ENCODE data around the gene SLC25A3.
A peak's percentile ranks its signal among the peaks of the same experiment; 100 is the strongest.

The SLC25A3 gene

DNA sequence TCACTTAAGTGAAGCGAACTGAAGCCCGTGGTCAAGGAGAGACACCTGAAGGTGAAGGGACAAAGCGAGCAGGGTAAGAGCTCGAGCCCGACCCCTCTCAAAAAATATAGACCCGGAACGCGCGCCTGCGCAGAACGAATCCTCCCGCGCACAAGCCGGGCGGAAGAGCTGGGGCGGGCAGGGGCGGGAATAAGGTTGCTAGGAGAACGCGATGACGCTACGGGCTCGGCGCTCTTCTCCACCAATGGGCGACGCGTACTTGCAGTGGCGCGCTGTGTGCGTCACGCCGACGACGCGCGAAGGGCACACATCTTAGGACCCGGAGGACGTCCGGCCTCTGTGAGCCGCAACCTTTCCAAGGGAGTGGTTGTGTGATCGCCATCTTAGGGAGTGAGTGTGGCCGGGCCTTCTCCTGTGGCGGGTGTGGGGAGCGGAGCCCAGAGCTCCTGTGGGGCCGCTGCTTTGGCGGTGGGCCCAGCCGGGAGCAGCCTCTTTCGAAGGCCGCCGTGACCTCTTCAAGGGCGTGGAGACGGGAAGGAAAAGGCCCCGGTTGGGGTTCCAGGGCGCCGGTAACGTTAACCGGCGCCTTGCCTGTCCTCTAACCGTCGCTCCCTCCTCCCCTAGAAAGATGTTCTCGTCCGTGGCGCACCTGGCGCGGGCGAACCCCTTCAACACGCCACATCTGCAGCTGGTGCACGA, at the start of gene SLC25A3:
SLC25A3 (plus strand) TSS at position 336 of the 699 bp plus-strand sequence; CDS start at position 629, 293 bp downstream.
- Histone ChIP-seq H3K36me3 (ENCODE audit: insufficient read depth, low read length) (peaks cover 31% of the 10 kb centered on the region), H3K27me3 (ENCODE audit: insufficient read depth, low read length, poor library complexity, severe bottlenecking) (peaks cover 6% of the 10 kb centered on the region), H3K9ac (ENCODE audit: low read depth, low read length, poor library complexity, severe bottlenecking) (peak within 1 kb of the TSS; percentile 99), H3K9me2 (replicated peaks; ENCODE audit: low read depth, low read length) (no peaks in the 10 kb centered on the region), H3K4me1 (ENCODE audit: insufficient read depth, low read length, poor library complexity, severe bottlenecking) (peaks cover 18% of the 10 kb centered on the region), H4K20me1 (ENCODE audit: insufficient read depth, low read length, poor library complexity, severe bottlenecking) (peaks cover 50% of the 10 kb centered on the region), H3K9me3 (ENCODE audit: insufficient read depth, low read depth, low read length) (no peaks in the 10 kb centered on the region), H3K79me2 (ENCODE audit: insufficient read depth, low read length) (peaks cover 56% of the 10 kb centered on the region), H3K4me2 (ENCODE audit: low read depth, low read length, poor library complexity, severe bottlenecking) (peak within 1 kb of the TSS; percentile 95), H3F3A (ENCODE audit: low read depth) (no peaks in the 10 kb centered on the region), H2AFZ (ENCODE audit: low read length) (peak within 1 kb of the TSS; percentile 97), H3K4me3 (ENCODE audit: low read length, poor library complexity, severe bottlenecking) (peak within 1 kb of the TSS; percentile 85)
- no peak for TF ChIP-seq CTCF (conservative IDR thresholded peaks at IDR 0.05; ENCODE audit: low read length)
- TF ChIP-seq EZH2phosphoT487 (IDR thresholded peaks at IDR 0.05; ENCODE audit: borderline replicate concordance): no peak

GRCh38 chr12:98543701-98544100, 49.8 kb upstream of the SLC25A3 start:
- Histone ChIP-seq H3K9ac (ENCODE audit: low read depth, low read length, poor library complexity, severe bottlenecking) (no peak overlapping the region), H3K36me3 (ENCODE audit: insufficient read depth, low read length) (peaks cover 92% of the 10 kb centered on the region), H3K79me2 (ENCODE audit: insufficient read depth, low read length) (peaks cover 64% of the 10 kb centered on the region), H3K9me3 (ENCODE audit: insufficient read depth, low read depth, low read length) (no peaks in the 10 kb centered on the region), H3K4me2 (ENCODE audit: low read depth, low read length, poor library complexity, severe bottlenecking) (no peak overlapping the region), H3K4me1 (ENCODE audit: insufficient read depth, low read length, poor library complexity, severe bottlenecking) (no peaks in the 10 kb centered on the region), H2AFZ (ENCODE audit: low read length) (no peak overlapping the region), H3K4me3 (ENCODE audit: low read length, poor library complexity, severe bottlenecking) (no peak overlapping the region), H3K9me2 (replicated peaks; ENCODE audit: low read depth, low read length) (no peaks in the 10 kb centered on the region), H4K20me1 (ENCODE audit: insufficient read depth, low read length, poor library complexity, severe bottlenecking) (peaks cover 58% of the 10 kb centered on the region), H3F3A (ENCODE audit: low read depth) (no peaks in the 10 kb centered on the region; the same call in 1 of the 2 replicates), H3K27me3 (ENCODE audit: insufficient read depth, low read length, poor library complexity, severe bottlenecking) (no peaks in the 10 kb centered on the region)
- no peak for TF ChIP-seq CTCF (conservative IDR thresholded peaks at IDR 0.05; ENCODE audit: low read length)
- TF ChIP-seq EZH2phosphoT487 (IDR thresholded peaks at IDR 0.05; ENCODE audit: borderline replicate concordance): no peak

DNA sequence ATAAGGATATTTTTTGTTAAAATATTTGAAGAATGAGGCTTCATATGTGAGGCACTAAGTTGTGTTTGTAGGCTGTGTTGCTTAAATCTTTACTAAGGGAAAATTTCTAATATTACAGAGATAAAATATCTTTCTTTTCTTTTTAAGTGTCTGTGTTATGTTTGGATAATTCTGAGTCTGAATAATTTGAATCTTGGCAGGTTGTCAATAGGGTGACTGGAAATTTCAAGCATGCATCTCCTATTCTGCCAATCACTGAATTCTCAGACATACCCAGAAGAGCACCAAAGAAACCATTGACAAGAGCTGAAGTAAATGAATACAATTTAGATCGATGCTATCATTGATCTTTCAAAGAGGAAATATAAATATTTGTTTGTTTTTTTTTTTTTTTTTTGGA, 48.7 kb upstream of the SLC25A3 start:
- H3K79me2 ChIP-seq (ENCODE audit: insufficient read depth, low read length): peaks cover 57% of the 10 kb centered on the region
- H3K4me3 ChIP-seq (ENCODE audit: low read length, poor library complexity, severe bottlenecking): no peak overlapping the region
- no peaks in the 10 kb centered on the region for H3K9me3 ChIP-seq (ENCODE audit: insufficient read depth, low read depth, low read length)
- no peaks in the 10 kb centered on the region; the same call in 1 of the 2 replicates for H3F3A ChIP-seq (ENCODE audit: low read depth)
- H3K9ac ChIP-seq (ENCODE audit: low read depth, low read length, poor library complexity, severe bottlenecking): no peak overlapping the region
- no peak overlapping the region for H2AFZ ChIP-seq (ENCODE audit: low read length)
- no peaks in the 10 kb centered on the region for H3K9me2 ChIP-seq (replicated peaks; ENCODE audit: low read depth, low read length)
- no peak overlapping the region for H3K4me2 ChIP-seq (ENCODE audit: low read depth, low read length, poor library complexity, severe bottlenecking)
- TF ChIP-seq EZH2phosphoT487 (IDR thresholded peaks at IDR 0.05; ENCODE audit: borderline replicate concordance) (no peak), CTCF (conservative IDR thresholded peaks at IDR 0.05; ENCODE audit: low read length) (no peak)
- H3K4me1 ChIP-seq (ENCODE audit: insufficient read depth, low read length, poor library complexity, severe bottlenecking): no peaks in the 10 kb centered on the region
- peaks cover 96% of the 10 kb centered on the region for H3K36me3 ChIP-seq (ENCODE audit: insufficient read depth, low read length)
- peaks cover 58% of the 10 kb centered on the region for H4K20me1 ChIP-seq (ENCODE audit: insufficient read depth, low read length, poor library complexity, severe bottlenecking)
- no peaks in the 10 kb centered on the region for H3K27me3 ChIP-seq (ENCODE audit: insufficient read depth, low read length, poor library complexity, severe bottlenecking)
